ENCODE data around the gene HBM. TPM values are rescaled to one million over a fixed set of nuclear protein-coding genes. Genes with fewer than 3 reads are reported as not detected.
"Not testable (repeated sequence)": the region's sequence is repeated elsewhere in the genome, so short reads cannot be mapped to it uniquely, and the experiment has no call there.

Gene HBM
- total and polyA plus RNA-seq, 2 experiments from 2014 or later, result not detected

GRCh38 chr16:194516-194915 lies 28.7 kb downstream of the HBM start:
- Histone ChIP-seq H3K9me3 (ENCODE audit: low read depth) (no peaks in the 10 kb centered on the region), H3K27ac (no peak overlapping the region), H3K27me3 (no peaks in the 10 kb centered on the region), H3K4me3 (no peak overlapping the region), H3K36me3 (peaks cover 74% of the 10 kb centered on the region), H3K4me1 (ENCODE audit: low read depth) (no peaks in the 10 kb centered on the region)
- peak in 1 of 2 donors; percentile 34 for DNase-seq (ENCODE audit: low read depth in 1 of 2, low spot score in 1 of 2)
- no peak for TF ChIP-seq CTCF (IDR thresholded peaks at IDR 0.05; ENCODE audit: low read depth, low read length)

- no peak overlapping the region for H3K27ac ChIP-seq
- peaks cover 62% of the 10 kb centered on the region for H3K36me3 ChIP-seq
- no peak for TF ChIP-seq CTCF (IDR thresholded peaks at IDR 0.05; ENCODE audit: low read depth, low read length)
- H3K9me3 ChIP-seq (ENCODE audit: low read depth), result no peaks in the 10 kb centered on the region
- no peaks in the 10 kb centered on the region for H3K27me3 ChIP-seq
- peak in 1 of 2 donors; percentile 46 for DNase-seq (ENCODE audit: low read depth in 1 of 2, low spot score in 1 of 2)
- no peak overlapping the region for H3K4me3 ChIP-seq
- no peaks in the 10 kb centered on the region for H3K4me1 ChIP-seq (ENCODE audit: low read depth)
Observed at GRCh38 chr16:200388-200787, 34.6 kb downstream of the HBM start.

GRCh38 chr16:203246-203645 lies 37.5 kb downstream of the HBM start:
- Histone ChIP-seq H3K36me3 (peaks cover 68% of the 10 kb centered on the region), H3K4me3 (no peak overlapping the region), H3K27ac (no peak overlapping the region), H3K27me3 (no peaks in the 10 kb centered on the region), H3K4me1 (ENCODE audit: low read depth) (no peaks in the 10 kb centered on the region), H3K9me3 (ENCODE audit: low read depth) (no peaks in the 10 kb centered on the region)
- DNase-seq (ENCODE audit: low read depth in 1 of 2, low spot score in 1 of 2), result peak in 1 of 2 donors; percentile 9
- no peak for TF ChIP-seq CTCF (IDR thresholded peaks at IDR 0.05; ENCODE audit: low read depth, low read length)

GRCh38 chr16:204046-204445 lies 38.3 kb downstream of the HBM start:
- H3K27ac ChIP-seq; H3K27me3 ChIP-seq; H3K4me1 ChIP-seq (ENCODE audit: low read depth); H3K9me3 ChIP-seq (ENCODE audit: low read depth); H3K4me3 ChIP-seq; DNase-seq (ENCODE audit: low read depth in 1 of 2, low spot score in 1 of 2): not testable (repeated sequence)
- peaks cover 67% of the 10 kb centered on the region for H3K36me3 ChIP-seq

GRCh38 chr16:209359-209758 lies 43.6 kb downstream of the HBM start:
- not testable (repeated sequence) for H3K9me3 ChIP-seq (ENCODE audit: low read depth); H3K4me1 ChIP-seq (ENCODE audit: low read depth); H3K27ac ChIP-seq; H3K4me3 ChIP-seq; H3K27me3 ChIP-seq; DNase-seq (ENCODE audit: low read depth in 1 of 2, low spot score in 1 of 2)
- peaks cover 62% of the 10 kb centered on the region for H3K36me3 ChIP-seq

GRCh38 chr16:211631-212180 lies 45.9 kb downstream of the HBM start:
- H3K9me3 ChIP-seq (ENCODE audit: low read depth); H3K4me3 ChIP-seq; H3K4me1 ChIP-seq (ENCODE audit: low read depth); DNase-seq (ENCODE audit: low read depth in 1 of 2, low spot score in 1 of 2); H3K27me3 ChIP-seq: not testable (repeated sequence)
- Histone ChIP-seq H3K36me3 (peaks cover 52% of the 10 kb centered on the region), H3K27ac (peak overlapping the region; percentile 39)

- Histone ChIP-seq H3K4me1 (ENCODE audit: low read depth) (no peaks in the 10 kb centered on the region), H3K27ac (no peak overlapping the region), H3K4me3 (no peak overlapping the region), H3K9me3 (ENCODE audit: low read depth) (no peaks in the 10 kb centered on the region), H3K36me3 (peaks cover 49% of the 10 kb centered on the region), H3K27me3 (no peaks in the 10 kb centered on the region)
- DNase-seq (ENCODE audit: low read depth in 1 of 2, low spot score in 1 of 2), result peak in 1 of 2 donors; percentile 7
- TF ChIP-seq CTCF (IDR thresholded peaks at IDR 0.05; ENCODE audit: low read depth, low read length), result no peak
Observed at GRCh38 chr16:212999-213398, 47.2 kb downstream of the HBM start.

Other genes with a start within 250 kb of the HBM start
- 6.7 and 7.1 TPM in 2 replicates for gene POLR3K, start 112.4 kb upstream of the HBM start, total RNA-seq
- 28.7 and 29.6 TPM in 2 replicates for gene POLR3K, start 112.4 kb upstream of the HBM start, polyA plus RNA-seq
- gene SNRNP25, start 112.2 kb upstream of the HBM start, total RNA-seq, result 44.7 and 70.3 TPM in 2 replicates
- gene SNRNP25, start 112.2 kb upstream of the HBM start, polyA plus RNA-seq, result 94.2 and 123 TPM in 2 replicates
- gene RHBDF1, start 93.3 kb upstream of the HBM start, total RNA-seq, result 27.2 and 28.2 TPM in 2 replicates
- 27.9 and 38.2 TPM in 2 replicates for gene RHBDF1, start 93.3 kb upstream of the HBM start, polyA plus RNA-seq
- gene MPG, start 87.8 kb upstream of the HBM start, total RNA-seq, result 90.2 and 135 TPM in 2 replicates
- gene MPG, start 87.8 kb upstream of the HBM start, polyA plus RNA-seq, result 78.2 and 93.7 TPM in 2 replicates
- 20.9 and 24.3 TPM in 2 replicates for gene NPRL3, start 27.3 kb upstream of the HBM start, total RNA-seq
- 36.8 and 38.8 TPM in 2 replicates for gene NPRL3, start 27.3 kb upstream of the HBM start, polyA plus RNA-seq
- not detected in 2 replicates for gene HBZ, start 13.3 kb upstream of the HBM start, total RNA-seq
- not detected in 2 replicates for gene HBZ, start 13.3 kb upstream of the HBM start, polyA plus RNA-seq
- 1.3 TPM in 1 of 2 replicates, not detected in the other for gene HBA2, start 6.9 kb downstream of the HBM start, total RNA-seq
- gene HBA2, start 6.9 kb downstream of the HBM start, polyA plus RNA-seq, result 0.52 TPM in 1 of 2 replicates, not detected in the other
- gene HBA1, start 10.7 kb downstream of the HBM start, total RNA-seq, result 0.42 TPM in 1 of 2 replicates, not detected in the other
- gene HBA1, start 10.7 kb downstream of the HBM start, polyA plus RNA-seq, result 1.8 TPM in 1 of 2 replicates, not detected in the other
- gene HBQ1, start 14.5 kb downstream of the HBM start, total RNA-seq, result 2.0 and 3.7 TPM in 2 replicates
- gene HBQ1, start 14.5 kb downstream of the HBM start, polyA plus RNA-seq, result 0.76 and 4.0 TPM in 2 replicates
- 94.5 and 158 TPM in 2 replicates for gene LUC7L, start 63.5 kb downstream of the HBM start, total RNA-seq
- gene LUC7L, start 63.5 kb downstream of the HBM start, polyA plus RNA-seq, result 91.0 and 105 TPM in 2 replicates
- 128 and 136 TPM in 2 replicates for gene FAM234A, start 68.8 kb downstream of the HBM start, total RNA-seq
- 160 and 164 TPM in 2 replicates for gene FAM234A, start 68.8 kb downstream of the HBM start, polyA plus RNA-seq
- 6.6 and 14.8 TPM in 2 replicates for gene RGS11, start 110.0 kb downstream of the HBM start, total RNA-seq
- 12.0 and 17.0 TPM in 2 replicates for gene RGS11, start 110.0 kb downstream of the HBM start, polyA plus RNA-seq
- 5.8 and 6.5 TPM in 2 replicates for gene ARHGDIG, start 114.6 kb downstream of the HBM start, total RNA-seq
- gene ARHGDIG, start 114.6 kb downstream of the HBM start, polyA plus RNA-seq, result 3.1 and 9.6 TPM in 2 replicates
- 0.78 and 3.2 TPM in 2 replicates for gene PDIA2, start 117.2 kb downstream of the HBM start, total RNA-seq
- 1.7 and 4.6 TPM in 2 replicates for gene PDIA2, start 117.2 kb downstream of the HBM start, polyA plus RNA-seq
- 29.1 and 49.7 TPM in 2 replicates for gene AXIN1, start 186.7 kb downstream of the HBM start, total RNA-seq
- gene AXIN1, start 186.7 kb downstream of the HBM start, polyA plus RNA-seq, result 16.5 and 25.4 TPM in 2 replicates
- gene MRPL28, start 204.6 kb downstream of the HBM start, total RNA-seq, result 242 and 350 TPM in 2 replicates
- gene MRPL28, start 204.6 kb downstream of the HBM start, polyA plus RNA-seq, result 234 and 290 TPM in 2 replicates
- gene PGAP6, start 216.0 kb downstream of the HBM start, total RNA-seq, result 135 and 167 TPM in 2 replicates
- 113 and 142 TPM in 2 replicates for gene PGAP6, start 216.0 kb downstream of the HBM start, polyA plus RNA-seq
- gene NME4, start 231.2 kb downstream of the HBM start, total RNA-seq, result 352 and 452 TPM in 2 replicates
- gene NME4, start 231.2 kb downstream of the HBM start, polyA plus RNA-seq, result 518 and 664 TPM in 2 replicates
- 48.7 and 51.5 TPM in 2 replicates for gene DECR2, start 235.9 kb downstream of the HBM start, total RNA-seq
- gene DECR2, start 235.9 kb downstream of the HBM start, polyA plus RNA-seq, result 49.5 and 50.0 TPM in 2 replicates

Measured in cardiac muscle cell (in vitro differentiated cells and primary cell).